HG03103 (cell line): Measurements from ENCODE around the gene PMVK.

Experiments used
- ATAC-seq: cut with Tn5 transposase; IDR thresholded peaks from one replicate; pipeline ENCODE4 v1.9.1; 2021; ENCODE audit warnings: low read depth; ENCODE audit not compliant: unreplicated experiment

The PMVK gene

DNA sequence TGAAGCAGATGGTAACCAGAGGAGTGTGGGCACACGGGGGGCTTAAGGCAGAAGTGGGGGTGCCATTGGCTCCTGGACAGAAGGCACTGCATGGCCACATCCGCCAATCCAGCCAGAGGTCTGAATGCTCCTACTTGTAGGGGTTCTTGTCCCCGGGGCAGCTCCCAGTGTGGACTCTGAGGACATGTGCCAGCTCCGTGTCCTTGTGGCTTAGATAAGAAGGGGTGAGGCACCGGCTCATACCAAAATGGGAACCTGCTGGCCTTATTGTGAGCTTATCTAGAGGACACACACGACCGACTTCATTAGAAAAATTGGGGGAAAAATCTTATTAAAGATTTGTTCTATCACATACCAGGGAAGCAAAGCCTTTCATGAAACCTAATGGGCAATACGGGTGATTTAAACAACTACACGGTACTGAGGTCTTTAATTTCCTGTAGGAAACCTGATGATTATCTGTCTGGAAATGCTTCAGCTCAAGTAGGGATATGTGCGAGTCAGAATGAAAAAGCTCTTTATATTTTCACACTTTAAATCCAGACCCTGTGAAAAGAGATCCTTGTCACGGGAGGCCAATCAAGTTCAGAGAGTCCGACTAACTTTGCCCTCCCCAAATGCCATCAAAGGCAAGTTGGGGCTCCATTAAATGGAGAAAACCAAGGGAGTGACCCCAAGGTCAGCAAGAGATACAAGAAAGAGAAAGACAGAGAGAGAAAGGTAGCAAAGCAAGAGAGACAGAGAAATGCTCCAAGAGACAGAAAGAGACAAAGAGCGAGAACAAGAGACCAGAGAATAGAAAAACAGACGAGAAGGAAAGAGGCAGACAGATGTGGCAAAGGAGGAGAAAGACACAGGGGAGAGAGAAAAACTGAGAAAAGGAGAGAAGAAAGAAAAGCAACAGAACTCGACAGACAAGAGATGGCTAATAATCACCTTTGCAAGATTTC lies 52.3 kb downstream of the PMVK start:
- no peak for ATAC-seq

GRCh38 chr1:154881820-154882535 lies 54.5 kb downstream of the PMVK start:
- ATAC-seq, result no peak

DNA sequence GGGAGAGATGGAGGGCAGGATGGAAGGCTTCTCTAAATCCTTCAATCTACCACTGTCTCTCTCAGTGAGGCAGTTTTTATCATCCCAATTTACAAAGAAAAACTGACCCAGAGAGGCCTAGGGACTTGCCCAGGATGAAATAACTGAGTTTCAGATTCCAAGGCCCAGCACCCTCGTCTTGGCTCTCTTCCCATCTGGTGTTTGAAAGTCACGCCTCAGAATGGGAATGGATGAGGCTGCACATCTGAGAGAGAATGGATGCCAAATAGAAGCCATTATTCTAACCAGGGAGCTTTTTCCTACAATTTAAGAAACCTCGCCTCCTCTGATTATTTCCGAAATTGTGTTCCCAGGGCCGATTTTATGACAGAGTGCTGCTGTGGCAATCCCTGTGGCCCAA lies 55.8 kb downstream of the PMVK start:
- no peak for ATAC-seq

DNA sequence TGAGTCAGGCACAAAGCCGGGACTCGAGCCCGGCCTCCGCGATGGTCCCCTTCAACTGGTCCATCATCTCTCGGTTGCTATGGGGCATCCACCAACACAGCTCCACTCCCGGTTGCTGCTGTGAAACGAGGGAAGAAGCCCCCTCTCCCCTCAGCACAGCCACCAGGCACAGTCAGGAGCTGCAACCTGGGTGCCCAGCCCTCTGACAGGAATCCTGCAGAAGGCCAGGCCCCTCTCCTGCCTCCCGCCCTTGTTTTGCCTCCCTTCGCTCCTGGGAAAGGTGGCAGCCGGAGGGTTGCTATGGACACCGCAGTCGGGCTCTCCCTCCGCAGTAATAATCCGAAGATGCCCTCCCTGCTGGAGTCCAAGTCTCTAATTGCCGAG lies 57.5 kb downstream of the PMVK start:
- no peak for ATAC-seq

GRCh38 chr1:154878371-154879037 lies 58.0 kb downstream of the PMVK start:
- no peak for ATAC-seq

- ATAC-seq, result no peak
These were observed 59.0 kb downstream of the PMVK start for GRCh38 chr1:154877370-154877974.

DNA sequence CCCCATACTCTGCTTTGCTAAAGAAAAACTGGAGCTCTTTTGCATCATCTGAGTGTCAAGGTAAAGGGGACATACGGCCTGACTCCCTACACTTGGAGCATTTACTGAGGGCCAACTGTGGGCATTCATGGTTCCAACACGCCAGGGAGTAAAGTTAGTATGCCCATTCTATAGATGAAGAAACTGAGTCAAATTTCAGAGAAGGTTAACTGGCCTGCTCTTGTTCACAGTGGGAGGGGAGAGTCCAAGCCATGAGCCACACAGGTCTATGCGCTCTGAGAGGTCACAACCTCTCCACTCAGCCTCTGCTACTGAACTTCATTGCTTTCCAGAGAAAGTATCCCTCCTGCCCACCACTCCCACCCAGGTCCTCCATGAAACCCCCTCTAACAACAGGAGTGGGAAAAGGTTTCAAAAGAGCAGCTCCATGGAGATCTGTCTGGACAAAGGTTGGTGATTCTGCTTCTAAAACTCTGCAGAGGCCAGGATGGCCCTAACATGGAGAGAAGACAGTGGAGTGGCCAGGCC lies 59.6 kb downstream of the PMVK start:
- no peak for ATAC-seq
